Naive thymus-derived CD8-positive, alpha-beta T cell (primary cell): Measurements from ENCODE around the gene BLM. TPM values are rescaled to one million over a fixed set of nuclear protein-coding genes. Genes with fewer than 3 reads are reported as not detected.
"Not testable (repeated sequence)": the region's sequence is repeated elsewhere in the genome, so short reads cannot be mapped to it uniquely, and the experiment has no call there.

Source experiments
- ATAC-seq, 2 donors: fragments of 150-1000 bp; cut with Tn5 transposase in 1 of 2; sonication (Bioruptor Pico), chemical (Tn5 transposase) in 1 of 2; 1 replicate in 1 of 2; 2 replicates in 1 of 2; pipeline ENCODE4 v1.10.0; 2021; ENCODE audit warnings: mild to moderate bottlenecking in 2 of 2, moderate library complexity in 2 of 2
- POLR2A ChIA-PET: fragments of 350-600 bp; sonication (Branson Sonifier 250); formaldehyde crosslinking; loops from one replicate; lab custom pipeline; 2021; ENCODE audit warnings: antibody characterized with exemption; lab: Charles Lee
- DNase-seq, 10 donors: peaks; one replicate each; pipeline versions ENCODE4 v3.0.0 to v3.0.0-alpha.2; 2020 to 2022
- H3K27ac Mint-ChIP-seq, 10 donors: one replicate each; pipeline ENCODE4 v1.8.0; 2020 to 2022; ENCODE audit warnings: mild to moderate bottlenecking in 10 of 10, mixed read lengths in 10 of 10, moderate library complexity in 4 of 10, inconsistent platforms in 1 of 10
- H3K27me3 Mint-ChIP-seq, 5 donors: one replicate each; pipeline ENCODE4 v1.8.0; 2021 to 2022; ENCODE audit warnings: mixed read lengths in 5 of 5
- H3K36me3 Mint-ChIP-seq, 3 donors: one replicate each; pipeline ENCODE4 v1.8.0; 2020 to 2022; ENCODE audit warnings: mixed read lengths in 3 of 3, mild to moderate bottlenecking in 2 of 3, inconsistent platforms in 1 of 3
- H3K4me1 Mint-ChIP-seq, 4 donors: one replicate each; pipeline ENCODE4 v1.8.0; 2021 to 2022; ENCODE audit warnings: mixed read lengths in 4 of 4
- H3K4me3 Mint-ChIP-seq, 10 donors: one replicate each; pipeline ENCODE4 v1.8.0; 2020 to 2022; ENCODE audit warnings: mild to moderate bottlenecking in 10 of 10, mixed read lengths in 10 of 10, moderate library complexity in 6 of 10, inconsistent platforms in 1 of 10
- H3K9me3 Mint-ChIP-seq, 9 donors: one replicate each; pipeline ENCODE4 v1.8.0; 2020 to 2022; ENCODE audit warnings: mixed read lengths in 9 of 9, mild to moderate bottlenecking in 3 of 9, inconsistent platforms in 1 of 9, moderate library complexity in 1 of 9
- polyA plus RNA-seq, 3 donors: library from polyadenylated mRNA; unstranded; fragments of 300-500 nt; fragmentation: Illumina TruSeq; gene quantifications; one replicate each; pipeline ENCODE4 v1.2.3, GENCODE V29; 2021
- total RNA-seq, 8 experiments: library from RNA in 2 of 8; stranded (reverse) in 2 of 8; gene quantifications; one replicate each; pipeline ENCODE4 v1.2.3 and lab custom pipeline; 2021 to 2026

The BLM gene
- total and polyA plus RNA-seq, 5 experiments from 2014 or later: 2.6 to 7.1 (median 4.1) TPM

GRCh38 chr15:90819390-90819789 lies 102.2 kb downstream of the BLM start:
- H3K4me3 Mint-ChIP-seq: no peak overlapping the region
- no peak for ATAC-seq
- no peaks in the 10 kb centered on the region for H3K9me3 Mint-ChIP-seq
- no peaks in the 10 kb centered on the region for H3K36me3 Mint-ChIP-seq
- DNase-seq: no peak
- POLR2A ChIA-PET: interaction anchor here (0.6 to 1.2 kb wide), 2 partner anchors 11 to 107 kb away, joined by 3 to 4 read pairs; no protein-coding TSS in a partner anchor
- peak overlapping the region in 1 of 10 donors; percentile 13 for H3K27ac Mint-ChIP-seq
- peaks cover 12 to 51% (median 29%) of the 10 kb centered on the region in 4 donors for H3K4me1 Mint-ChIP-seq
- no peaks in the 10 kb centered on the region for H3K27me3 Mint-ChIP-seq

- ATAC-seq: no peak
Observed at GRCh38 chr15:90819850-90820249, 102.7 kb downstream of the BLM start.

GRCh38 chr15:90820481-90820880 lies 103.3 kb downstream of the BLM start:
- POLR2A ChIA-PET: no interaction called here
- H3K4me3 Mint-ChIP-seq: no peak overlapping the region
- no peak overlapping the region for H3K27ac Mint-ChIP-seq
- DNase-seq: no peak
- H3K36me3 Mint-ChIP-seq: no peaks in the 10 kb centered on the region
- H3K9me3 Mint-ChIP-seq: no peaks in the 10 kb centered on the region
- peaks cover 12 to 40% (median 28%) of the 10 kb centered on the region in 4 donors for H3K4me1 Mint-ChIP-seq
- ATAC-seq: no peak
- no peaks in the 10 kb centered on the region for H3K27me3 Mint-ChIP-seq

More at GRCh38 chr15:90819850-90820249, 102.7 kb downstream of the BLM start:
- POLR2A ChIA-PET: interaction anchor here (0.6 kb wide), 1 partner anchor 108 kb away, joined by 4 read pairs; no protein-coding TSS in a partner anchor
- H3K4me1 Mint-ChIP-seq: peaks cover 12 to 47% (median 29%) of the 10 kb centered on the region in 4 donors
- H3K36me3 Mint-ChIP-seq: no peaks in the 10 kb centered on the region
- H3K27ac Mint-ChIP-seq: peak overlapping the region in 1 of 10 donors; percentile 13
- H3K9me3 Mint-ChIP-seq: no peaks in the 10 kb centered on the region
- H3K4me3 Mint-ChIP-seq: no peak overlapping the region
- DNase-seq: no peak
- no peaks in the 10 kb centered on the region for H3K27me3 Mint-ChIP-seq

- ATAC-seq: no peak
- Mint-ChIP-seq H3K27me3 (no peaks in the 10 kb centered on the region), H3K36me3 (no peaks in the 10 kb centered on the region), H3K4me1 (peaks cover 12 to 24% (median 15%) of the 10 kb centered on the region in 4 donors), H3K9me3 (no peaks in the 10 kb centered on the region), H3K4me3 (no peak overlapping the region), H3K27ac (peak overlapping the region in 3 of 10 donors; percentile 41 to 70 (median 62))
- no peak for DNase-seq
- POLR2A ChIA-PET: no interaction called here
Observed at GRCh38 chr15:90822204-90822955, 105.2 kb downstream of the BLM start.

- ATAC-seq: no peak
- H3K4me3 Mint-ChIP-seq: no peak overlapping the region
- H3K27ac Mint-ChIP-seq: no peak overlapping the region
- H3K36me3 Mint-ChIP-seq: no peaks in the 10 kb centered on the region
- no peak for DNase-seq
- POLR2A ChIA-PET: no interaction called here
- no peaks in the 10 kb centered on the region for H3K27me3 Mint-ChIP-seq
- peaks cover 5 to 16% (median 6%) of the 10 kb centered on the region in 4 donors for H3K4me1 Mint-ChIP-seq
- H3K9me3 Mint-ChIP-seq: no peaks in the 10 kb centered on the region
Observed at GRCh38 chr15:90823455-90823974, 106.4 kb downstream of the BLM start.

- not testable (repeated sequence) for ATAC-seq, H3K9me3 Mint-ChIP-seq, H3K36me3 Mint-ChIP-seq, H3K4me3 Mint-ChIP-seq, H3K27me3 Mint-ChIP-seq, DNase-seq
- POLR2A ChIA-PET: interaction anchor here (1.0 kb wide), 1 partner anchor 18 kb away, joined by 3 read pairs; no protein-coding TSS in a partner anchor
- Mint-ChIP-seq H3K4me1 (peaks cover 12 to 16% (median 12%) of the 10 kb centered on the region in 4 donors), H3K27ac (peak overlapping the region in 2 of 10 donors; percentile 32 to 86)
Observed at GRCh38 chr15:90825115-90825899, 108.2 kb downstream of the BLM start.

- H3K27me3 Mint-ChIP-seq, DNase-seq, H3K36me3 Mint-ChIP-seq, ATAC-seq, H3K9me3 Mint-ChIP-seq, H3K4me3 Mint-ChIP-seq: not testable (repeated sequence)
- POLR2A ChIA-PET: interaction anchor here (1.6 to 2.2 kb wide), 2 partner anchors 9 to 12 kb away, joined by 3 to 7 read pairs; no protein-coding TSS in a partner anchor
- Mint-ChIP-seq H3K4me1 (peaks cover 15 to 23% (median 20%) of the 10 kb centered on the region in 4 donors), H3K27ac (peak overlapping the region in 3 of 10 donors; percentile 32 to 77 (median 61))
Observed at GRCh38 chr15:90826206-90826885, 109.2 kb downstream of the BLM start.

- Mint-ChIP-seq H3K4me3 (no peak overlapping the region), H3K27ac (peak overlapping the region in 2 of 10 donors; percentile 32 to 62), H3K9me3 (no peaks in the 10 kb centered on the region), H3K36me3 (no peaks in the 10 kb centered on the region), H3K4me1 (peaks cover 15 to 23% (median 20%) of the 10 kb centered on the region in 4 donors), H3K27me3 (no peaks in the 10 kb centered on the region)
- ATAC-seq (no peak), DNase-seq (no peak)
- POLR2A ChIA-PET: interaction anchor here (0.5 to 2.2 kb wide), 3 partner anchors 10 to 300 kb away, joined by 3 to 7 read pairs (median 5); no protein-coding TSS in a partner anchor
Observed at GRCh38 chr15:90826886-90827435, 109.8 kb downstream of the BLM start.

GRCh38 chr15:90828111-90828510 lies 111.0 kb downstream of the BLM start:
- Mint-ChIP-seq H3K4me3 (no peak overlapping the region), H3K9me3 (no peaks in the 10 kb centered on the region), H3K4me1 (peaks cover 15 to 23% (median 20%) of the 10 kb centered on the region in 4 donors), H3K36me3 (no peaks in the 10 kb centered on the region), H3K27ac (no peak overlapping the region), H3K27me3 (no peaks in the 10 kb centered on the region)
- DNase-seq (no peak), ATAC-seq (no peak)
- POLR2A ChIA-PET: interaction anchor here (2.2 kb wide), 1 partner anchor 11 kb away, joined by 7 read pairs; no protein-coding TSS in a partner anchor

- POLR2A ChIA-PET: no interaction called here
- DNase-seq (no peak), ATAC-seq (no peak)
- peaks cover 15 to 23% (median 20%) of the 10 kb centered on the region in 4 donors for H3K4me1 Mint-ChIP-seq
- H3K4me3 Mint-ChIP-seq: peak overlapping the region in 3 of 10 donors; percentile 68 to 87 (median 78)
- no peaks in the 10 kb centered on the region for H3K9me3 Mint-ChIP-seq
- H3K27ac Mint-ChIP-seq: peak overlapping the region in 4 of 10 donors; percentile 78 to 97 (median 82)
- no peaks in the 10 kb centered on the region for H3K36me3 Mint-ChIP-seq
- no peaks in the 10 kb centered on the region for H3K27me3 Mint-ChIP-seq
Observed at GRCh38 chr15:90829126-90829525, 112.0 kb downstream of the BLM start.

- H3K27me3 Mint-ChIP-seq: no peaks in the 10 kb centered on the region
- H3K4me1 Mint-ChIP-seq: peaks cover 12 to 23% (median 21%) of the 10 kb centered on the region in 4 donors
- peak overlapping the region in 9 of 10 donors; percentile 51 to 87 (median 72) for H3K4me3 Mint-ChIP-seq
- POLR2A ChIA-PET: interaction anchor here (0.6 to 1.4 kb wide), 2 partner anchors 9 to 11 kb away, joined by 3 read pairs; no protein-coding TSS in a partner anchor
- H3K36me3 Mint-ChIP-seq: no peaks in the 10 kb centered on the region
- peak overlapping the region; percentile 13 to 97 (median 84) for H3K27ac Mint-ChIP-seq
- DNase-seq: peak in 5 of 10 donors; percentile 33 to 59 (median 39)
- H3K9me3 Mint-ChIP-seq: no peaks in the 10 kb centered on the region
- ATAC-seq: peak; percentile 53 to 84
Observed at GRCh38 chr15:90829942-90830440, 112.8 kb downstream of the BLM start.
